Ascending aorta (tissue), 2 donors: Measurements from ENCODE around the gene MBNL1. TPM values are rescaled to one million over a fixed set of nuclear protein-coding genes. Genes with fewer than 3 reads are reported as not detected.
"Not testable (repeated sequence)": the region's sequence is repeated elsewhere in the genome, so short reads cannot be mapped to it uniquely, and the experiment has no call there.

Source experiments
- DNase-seq, 2 donors: peaks; one replicate each; pipeline ENCODE4 v3.0.0-alpha.2; 2019; ENCODE audit warnings: low spot score in 2 of 2
- H3K27ac ChIP-seq, 2 donors: fragments of 200-600 bp; sonication (generic); one replicate each; pipeline ENCODE4 v1.5.1; 2016 to 2017; ENCODE audit warnings: mild to moderate bottlenecking in 1 of 2
- H3K27me3 ChIP-seq: fragments of 200-600 bp; sonication (generic); one replicate; pipeline ENCODE4 v1.5.1; 2017
- H3K36me3 ChIP-seq, 2 donors: fragments of 200-600 bp; sonication (generic); one replicate each; pipeline ENCODE4 v1.5.1; 2016
- H3K4me1 ChIP-seq, 2 donors: fragments of 200-600 bp; sonication (generic); one replicate each; pipeline ENCODE4 v1.5.1; 2016 to 2017; ENCODE audit warnings: mild to moderate bottlenecking in 1 of 2
- H3K4me3 ChIP-seq, 2 donors: fragments of 200-600 bp; sonication (generic); one replicate each; pipeline ENCODE4 v1.5.1; 2016 to 2017; ENCODE audit warnings: mild to moderate bottlenecking in 1 of 2
- H3K9me3 ChIP-seq, 2 donors: fragments of 200-600 bp; sonication (generic); one replicate each; pipeline ENCODE4 v1.5.1; 2016
- intact Hi-C: fragments of 100-400 bp; cut with DNase I; formaldehyde crosslinking; loops from one replicate; pipeline ENCODE4 v1.15.1; 2023
- total RNA-seq: library from RNA; depleted of rRNA; stranded (reverse); fragments of >200 nt; gene quantifications from one replicate; pipeline ENCODE4 v1.1.0, GENCODE V29; 2016
- TF ChIP-seq, protein P1 (sequence below), 3 experiments: fragments of 200-600 bp in 2 of 3; fragments of 450-650 bp in 1 of 3; sonication (generic) in 2 of 3; IDR thresholded peaks; one replicate each; pipeline ENCODE4 v1.5.1; 2016 to 2019; ENCODE audit warnings: antibody characterized with exemption in 3 of 3, mild to moderate bottlenecking in 1 of 3, moderate library complexity in 1 of 3

The MBNL1 gene
- total RNA-seq, 1 donor from 2014 or later: 350 TPM

DNA sequence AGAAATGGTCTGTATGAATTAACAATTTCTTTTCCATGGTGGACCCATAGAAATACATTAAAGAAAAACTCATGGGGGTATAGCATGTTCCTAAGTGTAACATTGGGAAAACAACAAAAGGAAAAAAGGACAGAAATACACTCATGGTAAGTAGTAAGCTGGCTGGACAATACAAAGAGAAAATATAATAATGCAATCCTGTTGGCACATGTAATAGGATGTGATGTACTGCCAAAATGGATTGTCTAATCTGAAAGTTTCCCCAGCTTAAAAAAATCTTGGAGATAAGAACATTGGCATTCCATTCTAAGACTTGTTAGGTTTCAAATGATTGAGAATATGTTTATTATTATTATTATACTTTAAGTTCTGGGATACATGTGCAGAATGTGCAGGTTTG is 128.1 kb downstream of the MBNL1 start:
- TF ChIP-seq, protein P1, sequence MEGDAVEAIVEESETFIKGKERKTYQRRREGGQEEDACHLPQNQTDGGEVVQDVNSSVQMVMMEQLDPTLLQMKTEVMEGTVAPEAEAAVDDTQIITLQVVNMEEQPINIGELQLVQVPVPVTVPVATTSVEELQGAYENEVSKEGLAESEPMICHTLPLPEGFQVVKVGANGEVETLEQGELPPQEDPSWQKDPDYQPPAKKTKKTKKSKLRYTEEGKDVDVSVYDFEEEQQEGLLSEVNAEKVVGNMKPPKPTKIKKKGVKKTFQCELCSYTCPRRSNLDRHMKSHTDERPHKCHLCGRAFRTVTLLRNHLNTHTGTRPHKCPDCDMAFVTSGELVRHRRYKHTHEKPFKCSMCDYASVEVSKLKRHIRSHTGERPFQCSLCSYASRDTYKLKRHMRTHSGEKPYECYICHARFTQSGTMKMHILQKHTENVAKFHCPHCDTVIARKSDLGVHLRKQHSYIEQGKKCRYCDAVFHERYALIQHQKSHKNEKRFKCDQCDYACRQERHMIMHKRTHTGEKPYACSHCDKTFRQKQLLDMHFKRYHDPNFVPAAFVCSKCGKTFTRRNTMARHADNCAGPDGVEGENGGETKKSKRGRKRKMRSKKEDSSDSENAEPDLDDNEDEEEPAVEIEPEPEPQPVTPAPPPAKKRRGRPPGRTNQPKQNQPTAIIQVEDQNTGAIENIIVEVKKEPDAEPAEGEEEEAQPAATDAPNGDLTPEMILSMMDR (IDR thresholded peaks at IDR 0.05): no peak
- no peak overlapping the region for H3K4me3 ChIP-seq
- H3K4me1 ChIP-seq: peaks cover 23 to 85% of the 10 kb centered on the region in 2 donors
- intact Hi-C loops: no loop called here
- no peak for DNase-seq
- peaks cover 0 to 5% of the 10 kb centered on the region in 2 donors for H3K36me3 ChIP-seq
- H3K27ac ChIP-seq: peak overlapping the region; percentile 62 to 83
- H3K9me3 ChIP-seq: no peaks in the 10 kb centered on the region
- H3K27me3 ChIP-seq: no peaks in the 10 kb centered on the region

DNA sequence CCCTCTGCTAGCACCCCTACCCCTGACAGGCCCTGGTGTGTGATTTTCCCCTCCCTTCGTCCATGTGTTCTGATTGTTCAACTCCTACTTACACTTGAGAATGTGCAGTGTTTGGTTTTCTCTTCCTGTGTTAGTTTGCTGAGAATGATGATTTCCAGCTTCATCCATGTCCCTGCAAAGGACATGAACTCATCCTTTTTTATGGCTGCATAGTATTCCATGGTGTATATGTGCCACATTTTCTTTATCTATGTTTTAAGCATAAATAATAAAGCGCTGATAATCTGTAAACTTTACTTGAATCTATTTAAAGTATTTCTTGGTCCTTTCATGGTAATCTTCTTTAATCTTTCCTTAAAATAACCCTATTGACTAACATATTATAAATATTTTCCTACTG is 128.6 kb downstream of the MBNL1 start:
- H3K27ac ChIP-seq: peak overlapping the region; percentile 62 to 83
- H3K9me3 ChIP-seq, H3K4me3 ChIP-seq, intact Hi-C loops, H3K36me3 ChIP-seq, H3K27me3 ChIP-seq, DNase-seq: not testable (repeated sequence)
- peaks cover 23 to 85% of the 10 kb centered on the region in 2 donors for H3K4me1 ChIP-seq

DNA sequence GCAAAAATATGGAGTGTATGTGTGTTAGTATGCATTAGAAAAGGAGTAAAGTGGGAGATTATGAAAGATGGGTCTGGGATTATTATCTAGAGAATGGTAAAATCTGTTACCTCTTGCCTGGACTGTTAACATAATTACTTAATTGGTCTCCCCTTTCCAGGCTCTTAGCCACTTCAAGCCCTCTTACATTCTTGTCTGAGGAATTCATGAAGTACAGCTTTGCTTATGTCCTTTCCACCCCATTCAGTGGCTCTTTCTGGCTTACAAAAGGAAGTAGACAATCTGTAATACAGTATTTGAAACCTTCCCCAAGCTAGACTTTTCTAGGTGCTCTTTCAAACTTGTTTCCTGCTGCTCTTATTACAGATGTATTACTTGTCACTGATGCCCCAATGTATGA is 129.8 kb downstream of the MBNL1 start:
- H3K4me1 ChIP-seq: peaks cover 26 to 85% of the 10 kb centered on the region in 2 donors
- TF ChIP-seq, protein P1 (IDR thresholded peaks at IDR 0.05): no peak
- no peak for DNase-seq
- no peaks in the 10 kb centered on the region for H3K9me3 ChIP-seq
- H3K27ac ChIP-seq: peak overlapping the region; percentile 62 to 83
- intact Hi-C loops: no loop called here
- H3K27me3 ChIP-seq: no peaks in the 10 kb centered on the region
- H3K36me3 ChIP-seq: peaks cover 0 to 5% of the 10 kb centered on the region in 2 donors
- H3K4me3 ChIP-seq: no peak overlapping the region

DNA sequence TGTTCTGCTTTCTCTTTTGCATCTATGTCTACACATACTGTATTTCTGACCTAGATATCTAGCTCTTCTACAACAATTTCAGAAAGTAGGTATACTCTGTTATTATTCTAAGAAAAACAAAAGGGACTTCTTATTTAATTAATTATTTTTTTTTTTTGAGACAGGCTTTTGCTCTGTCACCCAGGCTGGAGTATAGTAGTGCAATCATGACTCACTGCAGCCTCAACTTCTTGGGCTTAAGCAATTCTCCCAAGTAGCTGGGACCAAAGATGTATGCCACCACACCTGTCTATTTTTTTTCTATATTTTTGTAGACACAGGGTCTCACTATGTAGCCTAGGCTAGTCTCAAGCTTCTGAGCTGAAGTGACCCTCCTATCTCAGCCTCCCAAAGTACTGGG is 130.6 kb downstream of the MBNL1 start:
- DNase-seq: no peak
- Histone ChIP-seq H3K9me3 (no peaks in the 10 kb centered on the region), H3K4me1 (peaks cover 24 to 89% of the 10 kb centered on the region in 2 donors), H3K27ac (peak overlapping the region; percentile 81 to 83), H3K36me3 (peaks cover 0 to 5% of the 10 kb centered on the region in 2 donors), H3K4me3 (no peak overlapping the region), H3K27me3 (no peaks in the 10 kb centered on the region)
- TF ChIP-seq, protein P1 (IDR thresholded peaks at IDR 0.05): no peak
- intact Hi-C loops: no loop called here

DNA sequence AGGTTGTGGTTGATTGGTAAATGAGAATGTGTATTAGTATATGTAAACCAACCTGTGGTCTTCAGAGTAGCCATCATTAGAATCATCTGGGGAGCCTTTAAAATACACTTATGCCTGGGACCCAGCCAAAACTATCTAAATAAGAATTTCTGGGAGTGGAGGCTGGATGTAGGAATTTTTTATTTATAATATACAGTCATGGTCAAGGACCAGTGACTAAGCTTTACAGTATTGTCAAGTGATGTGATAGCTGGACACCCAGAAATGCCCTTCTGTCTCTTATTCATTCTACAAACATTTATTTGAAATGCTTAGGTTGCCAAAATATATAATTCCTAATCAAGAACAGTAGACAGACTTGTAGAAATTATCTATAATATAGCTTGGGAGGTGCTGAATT is 132.2 kb downstream of the MBNL1 start:
- H3K9me3 ChIP-seq: no peaks in the 10 kb centered on the region
- H3K4me3 ChIP-seq: peak overlapping the region in 1 of 2 donors; percentile 1
- H3K27ac ChIP-seq: peak overlapping the region; percentile 81 to 83
- TF ChIP-seq, protein P1 (IDR thresholded peaks at IDR 0.05): no peak
- DNase-seq: no peak
- H3K36me3 ChIP-seq: peaks cover 0 to under 1% of the 10 kb centered on the region in 2 donors
- intact Hi-C loops: loop anchor here (5.0 to 10.0 kb wide), 3 partner anchors 69 to 124 kb away; no protein-coding TSS in a partner anchor
- peaks cover 26 to 89% of the 10 kb centered on the region in 2 donors for H3K4me1 ChIP-seq
- no peaks in the 10 kb centered on the region for H3K27me3 ChIP-seq

DNA sequence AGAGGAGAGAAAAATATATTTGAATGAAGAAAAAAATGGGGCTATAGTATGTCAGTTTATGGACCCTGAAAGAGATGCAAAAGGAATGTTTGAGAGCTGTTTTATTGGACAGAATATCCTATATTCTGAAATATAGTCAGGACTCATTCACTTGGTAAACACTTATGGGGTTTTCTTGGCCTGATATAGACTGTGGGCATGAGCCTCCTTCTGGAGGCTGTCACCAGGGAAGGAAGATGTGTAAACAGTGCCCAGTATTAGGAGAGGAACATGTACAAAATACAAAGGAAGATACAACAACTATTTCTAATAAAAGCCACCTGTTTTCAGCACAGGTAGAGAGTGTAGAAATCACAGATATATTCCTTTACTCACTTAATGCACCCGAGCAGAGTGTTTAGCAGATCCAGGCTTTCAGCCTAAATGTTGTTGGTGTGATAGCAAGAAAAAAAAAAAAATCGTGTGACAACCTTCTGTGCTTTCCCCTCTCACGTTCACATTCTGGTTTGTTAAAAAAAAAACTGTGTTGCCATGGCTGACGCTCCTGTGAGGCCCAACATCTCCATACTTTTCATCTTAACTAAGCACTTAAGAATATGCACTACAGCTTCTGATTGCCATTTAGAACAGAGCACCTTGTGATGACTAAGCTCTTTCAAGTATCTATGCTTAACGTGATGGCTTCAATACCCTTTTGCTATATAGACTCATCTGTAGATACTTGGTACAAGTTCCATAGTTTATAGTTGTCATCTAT is 134.1 kb downstream of the MBNL1 start:
- H3K4me3 ChIP-seq: peak overlapping the region in 1 of 2 donors; percentile 0
- TF ChIP-seq, protein P1 (IDR thresholded peaks at IDR 0.05): no peak
- H3K9me3 ChIP-seq: no peaks in the 10 kb centered on the region
- intact Hi-C loops: loop anchor here (5.0 to 10.0 kb wide), 3 partner anchors 71 to 126 kb away; no protein-coding TSS in a partner anchor
- peaks cover 29 to 78% of the 10 kb centered on the region in 2 donors for H3K4me1 ChIP-seq
- no peaks in the 10 kb centered on the region for H3K36me3 ChIP-seq
- no peaks in the 10 kb centered on the region for H3K27me3 ChIP-seq
- DNase-seq: no peak
- peak overlapping the region; percentile 81 to 83 for H3K27ac ChIP-seq
